Activated naive CD8-positive, alpha-beta T cell treated with anti-CD3 and anti-CD28 coated beads for 36 hours (primary cell): ENCODE measurements around the gene FBXW11. TPM values are rescaled to one million over a fixed set of nuclear protein-coding genes. Genes with fewer than 3 reads are reported as not detected.
"Not testable (repeated sequence)": the region's sequence is repeated elsewhere in the genome, so short reads cannot be mapped to it uniquely, and the experiment has no call there.

ENCODE experiments used
- DNase-seq: peaks from one replicate; pipeline ENCODE4 v3.0.0; 2021
- H3K27ac Mint-ChIP-seq: one replicate; pipeline ENCODE4 v1.8.0; 2022; ENCODE audit warnings: mild to moderate bottlenecking, moderate library complexity, mixed read lengths
- H3K27me3 Mint-ChIP-seq: one replicate; pipeline ENCODE4 v1.8.0; 2022; ENCODE audit warnings: mild to moderate bottlenecking, mixed read lengths
- H3K36me3 Mint-ChIP-seq: one replicate; pipeline ENCODE4 v1.8.0; 2021; ENCODE audit warnings: mild to moderate bottlenecking, mixed read lengths
- H3K4me1 Mint-ChIP-seq: one replicate; pipeline ENCODE4 v1.8.0; 2021; ENCODE audit warnings: mixed read lengths
- H3K4me3 Mint-ChIP-seq: one replicate; pipeline ENCODE4 v1.8.0; 2022; ENCODE audit warnings: mild to moderate bottlenecking, moderate library complexity, mixed read lengths
- H3K9me3 Mint-ChIP-seq: one replicate; pipeline ENCODE4 v1.8.0; 2022; ENCODE audit warnings: mixed read lengths
- total RNA-seq, 2 experiments: library from RNA; stranded (reverse); gene quantifications; one replicate each; pipeline ENCODE4 v1.2.3, GENCODE V29; 2021

The FBXW11 gene
- total RNA-seq, 2 experiments from 2014 or later, result 55.1 to 60.8 TPM

GRCh38 chr5:171980792-171981191, 25.6 kb downstream of the FBXW11 start:
- H3K27ac Mint-ChIP-seq, result no peak overlapping the region
- peaks cover 48% of the 10 kb centered on the region for H3K4me1 Mint-ChIP-seq
- H3K9me3 Mint-ChIP-seq, result peaks cover 27% of the 10 kb centered on the region
- no peak for DNase-seq
- no peak overlapping the region for H3K4me3 Mint-ChIP-seq
- H3K27me3 Mint-ChIP-seq, result no peaks in the 10 kb centered on the region
- H3K36me3 Mint-ChIP-seq, result peaks cover 81% of the 10 kb centered on the region

DNA sequence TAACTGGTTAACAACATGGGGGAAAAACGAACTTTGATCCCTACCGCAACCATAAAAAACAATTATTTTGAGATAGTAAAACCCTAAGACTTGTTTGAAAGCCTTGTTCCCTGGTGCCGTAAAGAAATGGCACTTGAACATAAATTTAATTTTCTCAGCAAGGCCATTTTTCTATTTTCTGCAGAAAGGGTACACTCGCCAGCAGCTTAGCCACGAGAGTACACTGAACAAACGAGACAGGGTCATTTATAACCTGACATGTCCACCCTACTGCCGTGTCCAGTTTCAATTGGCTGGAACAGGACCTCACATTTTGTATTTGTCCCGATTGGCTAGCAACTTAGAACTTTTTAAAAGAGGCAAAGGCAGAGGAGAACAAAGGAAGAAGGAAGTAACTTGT, 26.8 kb downstream of the FBXW11 start:
- Mint-ChIP-seq H3K4me3 (no peak overlapping the region), H3K4me1 (peaks cover 52% of the 10 kb centered on the region), H3K27me3 (no peaks in the 10 kb centered on the region), H3K27ac (no peak overlapping the region), H3K9me3 (peaks cover 25% of the 10 kb centered on the region), H3K36me3 (peaks cover 84% of the 10 kb centered on the region)
- DNase-seq, result no peak

DNA sequence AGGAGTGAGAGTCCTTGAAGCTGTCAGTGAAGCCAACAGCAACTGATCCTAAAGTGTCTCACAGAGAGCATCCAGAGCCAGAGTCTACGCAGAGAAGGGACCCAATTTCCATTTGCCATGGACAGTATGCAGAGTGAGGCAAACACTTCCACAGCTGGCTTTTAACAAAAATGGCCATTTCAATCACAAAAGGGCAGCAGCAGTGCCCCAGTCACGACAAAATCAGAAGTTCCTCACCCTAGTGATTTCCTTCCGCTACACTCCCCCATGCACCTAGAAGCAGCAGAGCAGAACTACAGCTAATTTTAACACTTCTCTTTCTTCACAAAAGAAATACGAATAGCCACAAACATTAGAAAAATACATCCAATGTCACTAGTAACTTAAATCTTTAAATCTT, 27.9 kb downstream of the FBXW11 start:
- H3K27ac Mint-ChIP-seq, result peak overlapping the region; percentile 12
- H3K36me3 Mint-ChIP-seq, result peaks cover 75% of the 10 kb centered on the region
- no peak for DNase-seq
- no peak overlapping the region for H3K4me3 Mint-ChIP-seq
- no peaks in the 10 kb centered on the region for H3K27me3 Mint-ChIP-seq
- peaks cover 25% of the 10 kb centered on the region for H3K9me3 Mint-ChIP-seq
- H3K4me1 Mint-ChIP-seq, result peaks cover 43% of the 10 kb centered on the region

DNA sequence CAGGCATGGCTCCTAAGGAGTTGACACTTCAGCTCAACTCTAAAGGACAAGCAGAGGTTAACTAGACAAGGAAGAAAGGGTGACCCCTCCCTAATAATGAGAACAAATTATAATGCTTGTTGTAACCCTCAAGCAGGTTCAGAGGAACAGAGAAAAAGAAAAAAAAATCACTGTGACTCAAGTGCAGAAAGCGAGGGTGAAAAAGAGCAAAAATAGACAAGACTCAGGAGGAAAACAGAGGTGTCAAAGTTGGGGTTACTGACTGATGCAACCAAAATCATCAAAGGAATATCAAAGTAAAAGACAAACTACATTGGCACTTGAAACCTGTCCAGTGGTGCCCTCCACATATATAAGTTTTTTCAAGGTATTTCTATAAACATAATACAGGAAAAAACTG, 28.4 kb downstream of the FBXW11 start:
- peak overlapping the region; percentile 12 for H3K27ac Mint-ChIP-seq

GRCh38 chr5:171977244-171977950, 29.0 kb downstream of the FBXW11 start:
- DNase-seq, result not testable (repeated sequence)
- peaks cover 46% of the 10 kb centered on the region for H3K4me1 Mint-ChIP-seq
- peak overlapping the region; percentile 12 for H3K27ac Mint-ChIP-seq

More for the DNA sequence above, 28.4 kb downstream of the FBXW11 start:
- H3K4me3 Mint-ChIP-seq, result no peak overlapping the region
- H3K4me1 Mint-ChIP-seq, result peaks cover 46% of the 10 kb centered on the region
- DNase-seq, result no peak
- peaks cover 75% of the 10 kb centered on the region for H3K36me3 Mint-ChIP-seq
- peaks cover 25% of the 10 kb centered on the region for H3K9me3 Mint-ChIP-seq
- H3K27me3 Mint-ChIP-seq, result no peaks in the 10 kb centered on the region

DNA sequence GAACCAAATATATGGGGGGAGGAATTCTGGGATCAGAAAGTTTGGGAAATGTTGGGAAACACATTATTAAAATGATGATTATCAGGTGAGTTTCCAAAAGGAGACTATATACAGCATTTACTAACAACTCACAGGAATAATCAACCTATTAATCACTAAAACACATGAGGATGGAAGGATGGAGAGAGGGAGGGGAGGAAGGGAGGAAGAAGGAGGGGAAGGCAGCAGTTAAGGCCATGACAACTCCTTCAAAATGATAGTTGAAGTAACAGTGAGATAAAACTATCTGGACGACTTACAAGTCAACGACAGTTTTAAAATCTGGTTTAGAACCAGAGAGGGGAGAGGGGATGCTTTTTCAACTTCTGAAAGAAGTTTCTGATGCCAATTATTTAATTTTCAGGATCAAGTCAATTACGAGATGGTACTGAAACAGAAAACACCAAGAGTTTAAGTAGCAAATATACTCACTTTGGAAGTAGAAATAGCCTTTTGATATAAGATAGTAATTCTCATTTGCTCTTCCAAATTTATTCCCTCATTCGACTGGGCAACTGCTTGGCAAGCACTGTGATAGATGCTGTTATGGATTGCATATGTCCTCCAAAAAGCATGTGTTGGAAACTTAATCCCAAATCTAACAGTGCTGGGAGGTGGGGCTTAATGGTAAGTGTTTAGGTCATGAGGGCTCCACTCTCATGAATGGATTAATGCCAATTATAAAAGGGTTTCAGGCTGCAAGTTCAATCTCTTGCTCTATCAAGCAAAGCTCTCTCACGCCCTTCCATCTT, 30.4 kb downstream of the FBXW11 start:
- no peaks in the 10 kb centered on the region for H3K27me3 Mint-ChIP-seq
- H3K4me1 Mint-ChIP-seq, result peaks cover 43% of the 10 kb centered on the region
- H3K4me3 Mint-ChIP-seq, result no peak overlapping the region

More at GRCh38 chr5:171977244-171977950, 29.0 kb downstream of the FBXW11 start:
- H3K36me3 Mint-ChIP-seq, result peaks cover 74% of the 10 kb centered on the region
- peaks cover 25% of the 10 kb centered on the region for H3K9me3 Mint-ChIP-seq
- not testable (repeated sequence) for H3K27me3 Mint-ChIP-seq, H3K4me3 Mint-ChIP-seq

GRCh38 chr5:171975262-171975876, 31.1 kb downstream of the FBXW11 start:
- peaks cover 43% of the 10 kb centered on the region for H3K4me1 Mint-ChIP-seq

More for the DNA sequence above, 30.4 kb downstream of the FBXW11 start:
- Mint-ChIP-seq H3K36me3 (peaks cover 69% of the 10 kb centered on the region), H3K27ac (no peak overlapping the region), H3K9me3 (peaks cover 21% of the 10 kb centered on the region)
- DNase-seq, result no peak

DNA sequence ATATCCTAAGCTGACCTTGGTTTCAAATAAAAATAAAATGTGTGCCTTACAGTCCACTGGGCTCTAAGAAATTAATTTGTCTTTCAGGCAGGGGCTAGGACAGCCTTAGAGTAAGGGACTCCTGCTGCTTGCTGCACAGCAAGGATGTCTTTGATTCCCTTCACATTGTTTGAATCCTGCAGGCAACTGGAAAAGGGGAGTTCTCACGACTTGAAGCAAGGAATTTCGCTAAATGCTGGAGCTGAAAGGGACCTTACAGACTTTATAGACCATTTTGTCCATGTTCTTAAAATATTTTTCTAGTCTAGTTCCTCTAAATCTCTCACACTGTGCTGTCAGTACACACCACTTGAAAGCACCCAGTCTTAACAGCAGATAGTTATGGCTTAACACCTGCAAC, 35.6 kb downstream of the FBXW11 start:
- Mint-ChIP-seq H3K27me3 (no peaks in the 10 kb centered on the region), H3K27ac (no peak overlapping the region)

More at GRCh38 chr5:171975262-171975876, 31.1 kb downstream of the FBXW11 start:
- H3K4me3 Mint-ChIP-seq, result no peak overlapping the region
- H3K36me3 Mint-ChIP-seq, result peaks cover 71% of the 10 kb centered on the region
- no peaks in the 10 kb centered on the region for H3K27me3 Mint-ChIP-seq
- no peak for DNase-seq
- peak overlapping the region; percentile 29 for H3K27ac Mint-ChIP-seq
- peaks cover 22% of the 10 kb centered on the region for H3K9me3 Mint-ChIP-seq

GRCh38 chr5:171969288-171969880, 37.1 kb downstream of the FBXW11 start:
- H3K4me3 Mint-ChIP-seq, result no peak overlapping the region
- DNase-seq, result no peak
- peak overlapping the region; percentile 38 for H3K27ac Mint-ChIP-seq
- H3K9me3 Mint-ChIP-seq, result peaks cover 26% of the 10 kb centered on the region
- H3K4me1 Mint-ChIP-seq, result peaks cover 43% of the 10 kb centered on the region
- H3K27me3 Mint-ChIP-seq, result no peaks in the 10 kb centered on the region
- peaks cover 64% of the 10 kb centered on the region for H3K36me3 Mint-ChIP-seq

More for the DNA sequence above, 35.6 kb downstream of the FBXW11 start:
- no peak for DNase-seq
- Mint-ChIP-seq H3K9me3 (peaks cover 22% of the 10 kb centered on the region), H3K36me3 (peaks cover 63% of the 10 kb centered on the region), H3K4me3 (no peak overlapping the region), H3K4me1 (peaks cover 43% of the 10 kb centered on the region)

DNA sequence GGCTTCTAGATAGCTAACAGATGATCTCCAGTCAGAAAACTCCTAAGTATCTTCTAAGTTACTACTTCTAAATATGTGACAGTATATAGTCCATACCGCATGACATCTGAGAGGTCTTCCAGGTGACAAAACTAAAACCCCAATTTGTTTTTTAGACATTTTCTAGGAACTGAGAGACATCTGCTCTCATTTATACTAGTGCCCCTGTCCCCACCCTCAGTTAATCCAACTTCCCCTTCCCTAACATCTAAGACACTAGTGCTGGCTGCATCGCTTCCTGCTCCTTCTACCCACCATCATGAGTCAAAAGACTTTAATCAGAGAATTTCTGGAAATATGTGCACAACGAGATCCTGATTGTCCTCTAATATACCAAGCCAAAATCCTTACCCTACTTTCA, 37.9 kb downstream of the FBXW11 start:
- H3K27ac Mint-ChIP-seq, result peak overlapping the region; percentile 38
- DNase-seq, result no peak
- H3K4me1 Mint-ChIP-seq, result peaks cover 50% of the 10 kb centered on the region
- no peak overlapping the region for H3K4me3 Mint-ChIP-seq
- peaks cover 26% of the 10 kb centered on the region for H3K9me3 Mint-ChIP-seq
- no peaks in the 10 kb centered on the region for H3K27me3 Mint-ChIP-seq
- peaks cover 70% of the 10 kb centered on the region for H3K36me3 Mint-ChIP-seq

DNA sequence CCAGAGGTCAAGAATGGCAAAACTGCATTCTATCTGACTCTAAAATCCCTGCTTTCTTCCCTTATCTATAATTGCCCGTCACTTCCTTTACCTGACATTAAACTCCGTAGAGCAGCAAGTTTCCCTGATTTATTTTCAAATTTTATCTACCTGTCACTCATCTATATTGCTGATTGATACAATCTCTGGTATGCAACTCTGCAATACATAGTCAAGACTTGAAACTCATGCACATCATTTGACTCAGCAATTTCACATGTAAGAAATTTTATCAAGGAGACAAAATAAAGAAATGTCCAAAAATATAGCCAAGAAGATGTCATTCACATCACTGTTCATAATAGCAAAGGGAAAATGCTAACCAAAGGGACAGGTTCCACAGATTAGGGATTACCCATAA, 39.5 kb downstream of the FBXW11 start:
- no peak for DNase-seq
- H3K4me3 Mint-ChIP-seq, result no peak overlapping the region
- H3K27me3 Mint-ChIP-seq, result no peaks in the 10 kb centered on the region
- peaks cover 71% of the 10 kb centered on the region for H3K36me3 Mint-ChIP-seq
- peak overlapping the region; percentile 90 for H3K27ac Mint-ChIP-seq
- H3K9me3 Mint-ChIP-seq, result peaks cover 26% of the 10 kb centered on the region
- H3K4me1 Mint-ChIP-seq, result peaks cover 59% of the 10 kb centered on the region

DNA sequence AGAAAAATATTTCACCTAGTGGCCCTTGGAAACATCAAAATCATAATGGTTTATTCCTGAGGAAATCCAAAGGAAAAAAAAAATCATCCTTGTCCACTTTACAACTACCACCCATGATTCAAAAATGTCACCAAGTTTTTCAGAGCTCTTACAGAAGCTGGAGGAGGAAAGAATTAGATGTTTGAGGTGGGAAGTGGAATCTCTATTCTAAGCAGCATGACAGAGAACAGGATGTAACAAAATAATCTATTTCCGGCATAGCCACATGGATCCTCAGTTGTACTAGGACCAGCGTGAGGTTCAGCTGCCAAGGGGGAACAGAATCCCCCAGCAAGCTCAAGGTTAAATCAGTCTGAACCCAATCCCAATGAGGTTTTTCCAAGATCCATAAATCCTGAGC, 40.2 kb downstream of the FBXW11 start:
- H3K4me1 Mint-ChIP-seq, result peaks cover 66% of the 10 kb centered on the region
- peaks cover 25% of the 10 kb centered on the region for H3K9me3 Mint-ChIP-seq
- H3K27ac Mint-ChIP-seq, result peak overlapping the region; percentile 90
- no peak for DNase-seq
- H3K36me3 Mint-ChIP-seq, result peaks cover 75% of the 10 kb centered on the region
- no peak overlapping the region for H3K4me3 Mint-ChIP-seq
- no peaks in the 10 kb centered on the region for H3K27me3 Mint-ChIP-seq

- Mint-ChIP-seq H3K27me3 (no peaks in the 10 kb centered on the region), H3K4me1 (peaks cover 71% of the 10 kb centered on the region), H3K27ac (peak overlapping the region; percentile 90), H3K4me3 (no peak overlapping the region), H3K9me3 (peaks cover 21% of the 10 kb centered on the region), H3K36me3 (peaks cover 70% of the 10 kb centered on the region)
- peak; percentile 39 for DNase-seq
Measured at GRCh38 chr5:171965745-171966144, 40.7 kb downstream of the FBXW11 start.

- no peaks in the 10 kb centered on the region for H3K27me3 Mint-ChIP-seq
- peaks cover 81% of the 10 kb centered on the region for H3K4me1 Mint-ChIP-seq
- peaks cover 12% of the 10 kb centered on the region for H3K9me3 Mint-ChIP-seq
- H3K36me3 Mint-ChIP-seq, result peaks cover 69% of the 10 kb centered on the region
- H3K27ac Mint-ChIP-seq, result no peak overlapping the region
- no peak overlapping the region for H3K4me3 Mint-ChIP-seq
- no peak for DNase-seq
Measured at GRCh38 chr5:171963416-171963815, 43.0 kb downstream of the FBXW11 start.

DNA sequence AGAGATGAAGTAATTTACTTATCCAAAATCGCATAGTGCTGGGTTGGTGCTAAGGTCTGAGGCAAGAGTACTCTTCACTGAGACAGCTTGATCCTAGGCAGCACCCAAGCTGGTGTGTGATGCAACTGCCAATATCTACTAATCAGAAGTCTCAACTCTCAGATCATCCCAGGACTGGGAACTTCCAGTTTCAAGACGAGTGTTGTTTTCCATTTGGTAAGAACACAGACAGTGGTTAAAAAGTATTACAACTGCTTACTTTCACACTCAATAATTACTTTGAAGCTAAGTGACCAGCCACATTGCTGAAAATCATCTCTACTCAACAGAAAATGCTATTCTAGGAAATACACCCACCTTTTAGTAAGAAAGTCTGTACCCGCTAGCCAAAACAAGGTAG, 45.3 kb downstream of the FBXW11 start:
- Mint-ChIP-seq H3K27ac (peak overlapping the region; percentile 96), H3K4me3 (peak overlapping the region; percentile 42), H3K4me1 (peaks cover 90% of the 10 kb centered on the region), H3K27me3 (no peaks in the 10 kb centered on the region), H3K9me3 (peaks cover 8% of the 10 kb centered on the region), H3K36me3 (peaks cover 58% of the 10 kb centered on the region)
- peak; percentile 66 for DNase-seq
